Head of caudate nucleus (tissue), 42 donors: ENCODE measurements around the gene NDRG2.
"Not testable (repeated sequence)": the region's sequence is repeated elsewhere in the genome, so short reads cannot be mapped to it uniquely, and the experiment has no call there.

Experiments used
- DNase-seq, 42 donors: peaks; one replicate each; pipeline versions ENCODE4 v3.0.0 to v3.0.0-alpha.2; 2020 to 2021; ENCODE audit warnings: mixed read lengths in 7 of 42
- intact Hi-C: fragments of 100-400 bp; cut with DNase I; formaldehyde crosslinking; loops from one replicate; pipeline ENCODE4 v1.15.0; 2022

Gene NDRG2

GRCh38 chr14:21020977-21021545 is 3.8 kb downstream of the NDRG2 start:
- intact Hi-C loops = no loop called here
- DNase-seq = no peak

DNA sequence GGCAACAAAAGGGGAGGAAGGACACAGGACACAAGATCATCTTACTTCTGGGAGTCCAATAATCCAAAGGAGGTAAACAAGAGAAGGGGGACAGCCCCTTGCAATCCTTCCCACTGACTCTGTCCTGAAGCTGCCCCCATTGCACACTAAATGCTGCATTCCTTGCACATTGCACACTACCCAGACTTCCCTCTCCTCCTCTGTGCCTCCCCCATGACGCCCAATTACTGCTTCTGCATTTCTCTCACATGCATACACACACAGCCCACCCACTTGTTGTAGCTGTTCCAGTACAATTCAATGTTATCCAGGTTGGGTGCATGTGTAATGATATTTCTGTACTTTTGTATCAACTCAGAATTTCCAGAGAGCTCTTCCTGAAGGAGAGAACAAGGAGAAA is 5.5 kb downstream of the NDRG2 start:
- intact Hi-C loops = no loop called here
- DNase-seq = no peak

- DNase-seq = no peak
- intact Hi-C loops = no loop called here
These were observed 6.1 kb downstream of the NDRG2 start for GRCh38 chr14:21018781-21019180.

GRCh38 chr14:21018286-21018685 is 6.6 kb downstream of the NDRG2 start:
- intact Hi-C loops = no loop called here
- DNase-seq = no peak

DNA sequence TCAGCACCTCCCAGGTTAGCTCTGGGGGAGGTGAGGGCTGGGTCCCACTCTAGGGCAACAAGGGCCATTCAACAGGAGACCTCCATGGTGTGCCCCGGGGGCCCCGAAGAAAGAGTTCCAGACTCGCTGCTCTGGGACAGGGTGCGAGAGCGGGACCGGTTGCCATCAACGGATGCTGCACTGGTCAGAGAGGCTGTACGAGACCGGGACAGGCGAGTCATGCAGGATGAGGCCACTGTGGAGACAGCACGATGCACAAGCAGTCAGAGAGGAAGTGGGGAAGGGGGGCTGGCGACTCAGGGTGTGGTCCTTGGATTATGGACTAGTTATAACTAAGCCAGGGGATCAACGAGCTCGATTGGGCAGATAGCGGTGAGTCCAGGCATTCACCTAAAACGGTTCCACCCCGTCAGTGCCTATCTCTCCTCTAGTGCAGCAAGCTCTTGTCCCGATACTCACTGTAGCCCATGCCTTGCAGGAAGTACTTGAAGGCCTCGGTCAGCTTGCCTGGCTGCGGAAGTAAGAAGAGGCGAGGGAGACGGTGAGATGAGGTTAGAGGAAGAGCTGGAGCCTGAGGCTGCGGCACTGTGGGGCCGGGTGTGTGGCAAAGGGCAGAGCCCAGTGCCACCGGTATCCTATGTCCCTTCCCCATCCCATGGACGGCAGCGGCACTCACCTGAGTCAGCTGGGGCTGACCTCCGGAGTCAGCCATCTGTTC is 7.2 kb downstream of the NDRG2 start:
- intact Hi-C loops = loop anchor here (2.0 kb wide), 1 partner anchor 79 kb away; no protein-coding TSS in a partner anchor
- DNase-seq = no peak

DNA sequence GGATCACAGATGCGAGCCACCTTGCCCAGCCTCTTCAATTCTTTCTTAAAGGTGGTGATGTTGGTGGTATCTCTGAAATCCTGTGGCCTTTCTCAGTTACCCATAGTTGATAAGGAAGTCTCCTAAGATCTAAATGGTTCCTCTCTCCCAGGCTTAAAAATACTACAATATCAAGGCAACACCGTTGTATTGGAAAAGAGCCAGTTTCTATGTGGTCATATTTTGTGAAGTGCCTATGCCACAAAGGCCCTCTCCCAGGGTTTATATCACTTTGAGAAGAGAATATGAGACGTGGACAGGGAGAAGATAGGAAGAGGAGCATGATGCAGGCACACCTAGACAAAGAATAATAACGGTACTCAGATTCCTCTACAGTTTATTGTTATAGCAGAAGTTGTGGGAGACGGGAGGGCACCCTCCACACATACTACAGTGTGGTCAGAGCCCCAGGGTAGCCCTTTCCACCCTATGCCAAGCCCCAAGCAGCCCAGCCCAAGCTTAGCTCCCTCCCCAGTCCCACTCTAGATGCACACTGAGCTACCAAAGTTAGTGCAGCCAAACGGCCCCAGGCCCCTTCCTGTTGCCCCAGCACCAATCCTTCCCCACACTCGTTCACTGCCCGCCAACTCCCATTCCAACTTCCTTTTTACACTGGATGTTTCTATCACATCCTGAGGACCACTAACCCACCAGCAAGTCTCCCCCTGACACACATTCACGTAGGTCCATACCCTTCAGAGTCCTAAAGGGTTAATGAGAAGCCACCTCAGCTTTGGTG is 8.3 kb downstream of the NDRG2 start:
- intact Hi-C loops = loop anchor here (2.0 kb wide), 1 partner anchor 80 kb away; no protein-coding TSS in a partner anchor

DNA sequence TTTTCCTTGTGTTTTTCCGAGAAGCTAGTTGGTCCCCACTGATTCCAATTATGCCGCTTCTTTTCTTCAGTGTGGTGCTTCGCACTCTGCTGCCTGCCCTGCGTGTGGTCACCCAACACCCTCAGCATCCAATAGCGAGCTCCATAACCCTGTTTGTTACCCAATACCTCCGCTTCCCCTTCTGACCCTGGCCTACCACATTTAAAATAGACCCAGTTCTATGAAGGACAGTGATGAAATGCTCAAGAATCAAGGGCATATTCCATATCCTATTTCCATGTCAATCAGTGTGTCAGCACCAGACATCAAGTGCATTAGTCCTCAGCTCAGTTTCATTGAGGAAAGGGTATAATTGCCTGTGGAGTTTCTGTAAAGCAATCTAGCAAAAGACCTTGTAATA is 9.5 kb downstream of the NDRG2 start:
- DNase-seq = peak in 1 of 42 donors; percentile 39
- intact Hi-C loops = loop anchor here (2.0 kb wide), 1 partner anchor 25 kb away; no protein-coding TSS in a partner anchor

More for the DNA sequence above, 8.3 kb downstream of the NDRG2 start:
- no peak for DNase-seq

DNA sequence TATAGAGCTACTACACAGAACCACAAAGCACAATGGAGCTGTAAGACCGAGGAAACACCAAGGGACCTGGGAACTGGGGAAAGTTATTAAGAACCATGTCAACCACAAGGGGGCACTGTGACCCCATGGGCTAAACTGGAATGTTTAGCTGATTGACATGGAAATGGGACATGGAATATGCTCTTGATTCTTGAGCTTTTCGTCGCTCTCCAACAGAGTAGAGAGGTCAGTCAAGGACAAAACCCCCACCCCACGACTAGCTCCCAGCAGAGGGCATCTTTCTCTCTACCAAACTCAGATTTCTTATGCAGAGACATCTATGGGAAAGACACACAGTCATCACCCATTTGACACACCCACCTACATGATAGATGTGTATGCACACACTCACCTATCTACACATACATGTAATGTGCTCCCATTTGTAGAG is 10.1 kb downstream of the NDRG2 start:
- intact Hi-C loops = loop anchor here (2.0 kb wide), 1 partner anchor 26 kb away; no protein-coding TSS in a partner anchor
- peak; percentile 71 to 98 (median 92) for DNase-seq

DNA sequence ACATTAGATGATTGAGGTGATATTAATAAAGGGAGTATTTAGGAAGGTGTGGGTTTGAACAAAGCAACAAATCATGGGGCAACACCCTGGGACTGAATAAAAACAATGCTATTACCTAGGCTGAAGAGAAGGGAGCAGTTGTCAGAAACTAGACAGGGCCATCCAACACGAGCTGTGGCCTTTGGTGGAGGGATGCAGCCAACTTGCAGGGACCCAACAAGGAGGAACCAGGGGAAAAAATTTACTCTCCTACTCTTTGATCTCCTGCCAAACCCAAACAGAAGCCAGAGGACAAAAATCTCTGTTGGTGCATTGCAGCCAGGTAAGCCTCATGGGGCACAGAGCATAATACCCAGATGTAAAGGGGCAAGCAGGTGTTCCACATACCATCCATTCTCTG is 13.7 kb downstream of the NDRG2 start:
- intact Hi-C loops = no loop called here
- DNase-seq = no peak

- DNase-seq, intact Hi-C loops: not testable (repeated sequence)
These were observed 15.1 kb downstream of the NDRG2 start for GRCh38 chr14:21009721-21010120.

DNA sequence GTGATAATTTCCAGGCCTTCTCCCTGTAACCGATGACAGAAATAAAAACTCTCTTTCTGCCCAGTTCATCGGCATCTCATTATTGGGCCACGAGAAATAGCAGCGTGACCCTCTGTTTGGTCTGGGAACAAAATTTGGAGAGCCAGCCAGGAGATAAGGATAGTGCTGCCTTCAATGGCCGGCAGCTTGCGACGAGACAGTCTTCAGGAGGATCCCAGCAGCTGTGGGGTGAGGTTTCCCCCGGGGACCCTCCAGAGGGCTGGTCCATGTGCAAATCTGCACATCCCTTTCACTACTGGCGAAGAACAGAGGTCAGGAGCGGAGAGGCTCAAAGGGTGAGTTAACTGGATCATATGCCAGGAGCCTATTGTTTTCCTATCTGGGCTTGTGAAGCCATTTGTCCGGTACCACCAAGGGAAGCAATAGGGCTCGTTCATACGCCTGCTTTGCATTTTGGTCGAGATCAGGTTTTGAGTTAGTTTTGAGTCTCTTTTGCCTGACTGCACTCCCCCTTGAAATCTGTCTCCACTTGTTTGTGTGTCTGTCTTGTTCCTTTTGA is 21.0 kb downstream of the NDRG2 start:
- intact Hi-C loops = no loop called here
- no peak for DNase-seq

DNA sequence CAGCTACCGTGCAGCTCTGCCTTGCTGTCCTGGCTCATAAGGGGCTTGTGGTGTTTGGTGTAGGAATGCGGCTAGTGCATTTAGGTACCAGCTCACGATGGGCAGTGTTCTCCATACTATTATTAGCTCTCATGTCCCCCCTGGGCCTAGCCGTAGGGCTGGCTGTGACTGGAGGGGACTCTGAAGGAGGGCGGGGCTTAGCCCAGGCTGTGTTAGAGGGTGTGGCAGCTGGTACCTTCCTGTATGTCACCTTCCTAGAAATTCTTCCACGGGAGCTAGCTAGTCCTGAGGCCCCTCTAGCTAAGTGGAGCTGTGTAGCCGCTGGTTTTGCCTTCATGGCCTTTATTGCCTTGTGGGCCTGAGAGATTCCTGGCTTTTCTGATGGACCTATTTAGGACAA is 23.6 kb downstream of the NDRG2 start:
- intact Hi-C loops = no loop called here
- DNase-seq = no peak

- no peak for DNase-seq
- intact Hi-C loops = no loop called here
These were observed 25.3 kb downstream of the NDRG2 start for GRCh38 chr14:20999591-20999990.

DNA sequence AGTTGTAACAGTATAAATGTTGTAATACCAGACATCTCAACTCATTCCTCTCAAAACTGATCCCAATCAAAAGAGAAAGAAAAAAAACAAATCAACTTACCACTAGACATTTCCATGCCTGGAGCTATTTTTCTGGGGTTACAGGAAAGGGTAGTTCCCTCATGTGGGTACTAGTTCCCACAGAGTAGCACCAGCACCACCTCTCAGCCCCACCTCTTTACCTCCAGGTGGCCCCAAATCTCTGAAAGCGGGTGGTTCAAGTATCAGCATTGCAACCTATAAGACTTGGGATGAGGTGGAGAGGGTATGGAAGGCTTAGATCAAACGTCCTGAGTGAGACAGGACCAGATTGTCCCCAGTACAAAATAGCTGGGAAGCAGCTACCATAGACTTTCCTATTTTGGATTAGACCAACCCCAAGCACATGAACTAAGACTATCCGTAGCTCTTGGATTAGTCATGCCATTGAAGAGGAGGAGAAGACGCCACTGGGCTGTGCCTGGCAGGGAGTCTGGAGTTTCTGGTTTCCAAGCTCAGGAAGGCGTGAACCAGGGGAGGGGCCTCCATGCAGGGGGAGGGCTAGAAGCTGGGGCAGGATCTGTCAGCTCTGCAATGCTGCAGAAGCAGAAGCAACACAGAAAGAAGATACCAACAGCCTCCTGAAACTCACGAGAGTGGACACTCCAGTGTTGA is 26.0 kb downstream of the NDRG2 start, which contains the start of gene SLC39A2:
SLC39A2 (plus strand) TSS at position 620 of the 693 bp plus-strand sequence. CDS start 154 bp downstream, outside the sequence.
- intact Hi-C loops = no loop called here
- DNase-seq = no peak

- DNase-seq = no peak
- intact Hi-C loops = no loop called here
These were observed 26.7 kb downstream of the NDRG2 start for GRCh38 chr14:20998139-20998538.

DNA sequence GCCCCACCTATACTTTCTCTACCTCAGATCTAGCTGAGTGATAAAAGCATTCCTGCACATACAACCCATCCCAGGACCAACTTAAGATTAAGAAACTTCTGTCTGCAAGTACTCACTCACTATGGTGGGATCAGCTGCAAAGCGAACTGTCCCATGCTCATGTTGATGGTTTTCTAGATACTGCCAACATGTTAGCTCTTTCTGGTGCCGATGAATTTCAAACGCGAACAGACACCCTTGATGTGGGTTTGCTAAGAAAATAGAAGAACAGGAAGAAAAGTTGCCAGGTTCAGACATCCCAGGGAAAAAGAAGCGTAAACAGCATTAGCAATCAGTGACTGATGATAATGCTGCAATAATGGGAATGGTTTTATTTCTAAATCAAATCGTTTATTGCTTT is 27.3 kb downstream of the NDRG2 start:
- no peak for DNase-seq
- intact Hi-C loops = no loop called here

DNA sequence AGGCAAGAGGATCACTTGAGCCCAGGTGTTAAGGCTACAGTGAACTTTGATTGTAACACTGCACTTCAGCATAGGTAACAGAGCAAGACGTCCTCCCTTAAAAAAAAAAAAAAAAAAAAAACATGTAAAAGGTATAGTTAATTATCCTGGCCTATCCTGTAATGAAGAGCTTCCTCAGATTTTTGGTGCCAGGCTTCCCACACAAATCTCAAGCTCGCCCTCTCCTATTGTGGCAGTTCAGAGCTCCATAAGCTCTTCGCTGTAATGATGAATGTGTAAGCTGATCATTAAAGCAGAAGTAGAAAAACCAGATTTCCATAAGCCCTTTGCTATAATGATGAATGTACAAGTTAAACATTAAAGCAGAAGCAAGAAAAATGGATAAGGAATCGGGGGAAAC is 27.7 kb downstream of the NDRG2 start:
- DNase-seq = no peak
- intact Hi-C loops = no loop called here

DNA sequence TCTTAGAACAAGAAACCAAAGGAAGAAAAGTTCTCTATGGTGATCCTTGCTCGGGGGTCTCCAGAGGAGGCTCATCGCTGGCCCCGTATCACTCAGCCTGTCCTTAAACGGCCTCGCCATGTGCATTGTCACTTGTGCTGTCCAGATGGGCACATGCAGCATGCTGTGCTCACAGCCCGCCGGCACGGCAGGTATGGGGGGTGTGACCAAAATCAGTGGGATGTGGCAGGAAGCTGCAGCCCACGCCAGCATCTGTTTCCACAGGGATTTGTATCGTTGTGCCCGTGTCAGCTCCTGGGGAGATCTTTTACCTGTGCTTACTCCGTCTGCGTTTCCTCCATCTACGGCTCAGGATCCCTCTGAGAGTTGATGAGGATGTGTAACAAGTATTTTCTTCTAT is 28.3 kb downstream of the NDRG2 start:
- DNase-seq = no peak
- intact Hi-C loops = no loop called here
